ENCODE data around the gene SNAI1.

GRCh38 chr20:50014570-50015562, 32.1 kb downstream of the SNAI1 start:
- TF ChIP-seq CTCF (IDR thresholded peaks at IDR 0.05) (no peak), POLR2A (IDR thresholded peaks at IDR 0.05) (no peak)
